ENCODE data around the gene FRAS1. TPM values are rescaled to one million over a fixed set of nuclear protein-coding genes. Genes with fewer than 3 reads are reported as not detected.
"Not testable (repeated sequence)": the region's sequence is repeated elsewhere in the genome, so short reads cannot be mapped to it uniquely, and the experiment has no call there.

FRAS1 gene
- total and polyA plus RNA-seq, 9 of the 15 experiments (the other 6 are each of a cell fraction or from before 2014, with no cell fraction given), result under 0.01 to 0.11 (median 0.04) TPM; not detected in 2

- WGBS (ENCODE audit: insufficient coverage, low coverage, missing lambda C conversion rate), result 2% methylated on average over 4 of the region's 4 CpGs
- H2AFZ ChIP-seq (ENCODE audit: low read depth, low read length), result no peak overlapping the region
- no peak overlapping the region for H3K27ac ChIP-seq (ENCODE audit: extremely low read depth, low read depth, low read length)
- ATAC-seq (no peak), DNase-seq (ENCODE audit: extremely low read depth in 1 of 4, low spot score in 3 of 4) (no peak), FAIRE-seq (no peak)
- no peak overlapping the region for H3K9ac ChIP-seq (ENCODE audit: insufficient read depth in 1 of 2, low read depth in 2 of 2, low read length in 2 of 2)
- peaks cover 2 to 3% of the 10 kb centered on the region in 2 experiments; a peak in 2 of 5 replicates for H3K27me3 ChIP-seq (ENCODE audit: control insufficient read depth in 2 of 2, insufficient read depth in 2 of 2, low read length in 2 of 2)
- H3K36me3 ChIP-seq (ENCODE audit: control insufficient read depth, insufficient read depth, low read length), result no peaks in the 10 kb centered on the region
- ChIA-PET CTCF (ENCODE audit: low intra/inter-chr PET ratio) (no interaction called here), POLR2A (no interaction called here)
- H3K79me2 ChIP-seq (ENCODE audit: control insufficient read depth, insufficient read depth, low read length), result no peaks in the 10 kb centered on the region
- intact Hi-C loops (cut with micrococcal nuclease), result no loop called here
- TF ChIP-seq TFE3 (CRISPR knock-in tag; IDR thresholded peaks at IDR 0.05) (peak; percentile 44), NEUROD1 (IDR thresholded peaks at IDR 0.05; ENCODE audit: borderline replicate concordance, low read depth, low read length, partially characterized antibody) (no peak)
- no peaks in the 10 kb centered on the region for H4K20me1 ChIP-seq (replicated peaks; ENCODE audit: control insufficient read depth, insufficient read depth, low read length)
- no peaks in the 10 kb centered on the region for H3K9me1 ChIP-seq (ENCODE audit: control insufficient read depth, insufficient read depth, low read length)
- BruUV-seq (replicated peaks), result no TSS peak
- H3K4me1 ChIP-seq (replicated peaks in 1 of 2; ENCODE audit: control insufficient read depth in 2 of 2, insufficient read depth in 2 of 2, low read length in 2 of 2), result no peaks in the 10 kb centered on the region
- H3K4me3 ChIP-seq, result no peak overlapping the region
- no peak overlapping the region for H3K4me2 ChIP-seq (ENCODE audit: insufficient read depth, low read length)
- in situ Hi-C loops (cut with MboI), result no loop called here
- no peaks in the 10 kb centered on the region for H3K9me3 ChIP-seq (replicated peaks; ENCODE audit: control insufficient read depth, insufficient read depth, low read depth, low read length)
These were observed 439.0 kb downstream of the FRAS1 start for GRCh38 chr4:78496021-78496643.

GRCh38 chr4:78506260-78506659 is 449.1 kb downstream of the FRAS1 start:
- POLR2A ChIA-PET, result interaction anchor here (0.6 kb wide), 1 partner anchor 1716 kb away, joined by 4 read pairs; no protein-coding TSS in a partner anchor
- CTCF ChIA-PET (ENCODE audit: low intra/inter-chr PET ratio), result not testable (repeated sequence)

More at GRCh38 chr4:78506260-78506659, 449.1 kb downstream of the FRAS1 start:
- intact Hi-C loops (cut with micrococcal nuclease); H3K79me2 ChIP-seq (ENCODE audit: control insufficient read depth, insufficient read depth, low read length); H3K4me1 ChIP-seq (replicated peaks in 1 of 2; ENCODE audit: control insufficient read depth in 2 of 2, insufficient read depth in 2 of 2, low read length in 2 of 2); DNase-seq (ENCODE audit: extremely low read depth in 1 of 4, low spot score in 3 of 4); H3K9me1 ChIP-seq (ENCODE audit: control insufficient read depth, insufficient read depth, low read length); H3K4me2 ChIP-seq (ENCODE audit: insufficient read depth, low read length); ATAC-seq; H4K20me1 ChIP-seq (replicated peaks; ENCODE audit: control insufficient read depth, insufficient read depth, low read length); H3K4me3 ChIP-seq; in situ Hi-C loops (cut with MboI); H3K27ac ChIP-seq (ENCODE audit: extremely low read depth, low read depth, low read length); BruUV-seq (replicated peaks); H2AFZ ChIP-seq (ENCODE audit: low read depth, low read length); H3K9me3 ChIP-seq (replicated peaks; ENCODE audit: control insufficient read depth, insufficient read depth, low read depth, low read length); H3K9ac ChIP-seq (ENCODE audit: insufficient read depth in 1 of 2, low read depth in 2 of 2, low read length in 2 of 2); H3K36me3 ChIP-seq (ENCODE audit: control insufficient read depth, insufficient read depth, low read length); H3K27me3 ChIP-seq (ENCODE audit: control insufficient read depth in 2 of 2, insufficient read depth in 2 of 2, low read length in 2 of 2); FAIRE-seq: not testable (repeated sequence)
- WGBS (ENCODE audit: insufficient coverage, low coverage, missing lambda C conversion rate), result 21% methylated on average over 10 of the region's 10 CpGs
